Islet precursor cell (in vitro differentiated cells): ENCODE measurements around the gene NCS1.
A peak's percentile ranks its signal among the peaks of the same experiment; 100 is the strongest.

Experiments used
- DNase-seq: peaks from one replicate; pipeline ENCODE4 v3.0.0-alpha.2; 2018

Gene NCS1

GRCh38 chr9:130177898-130178805 lies 5.9 kb downstream of the NCS1 start:
- DNase-seq: no peak

GRCh38 chr9:130179331-130179907 lies 7.2 kb downstream of the NCS1 start:
- no peak for DNase-seq

- no peak for DNase-seq
These were observed 8.3 kb downstream of the NCS1 start for GRCh38 chr9:130180516-130180915.

- DNase-seq: no peak
These were observed 9.6 kb downstream of the NCS1 start for GRCh38 chr9:130181678-130182380.

- no peak for DNase-seq
These were observed 10.2 kb downstream of the NCS1 start for GRCh38 chr9:130182381-130182909.

- peak; percentile 90 for DNase-seq
These were observed 11.0 kb downstream of the NCS1 start for GRCh38 chr9:130183133-130183762.

- DNase-seq: no peak
These were observed 12.8 kb downstream of the NCS1 start for GRCh38 chr9:130185017-130185416.

- no peak for DNase-seq
These were observed 13.4 kb downstream of the NCS1 start for GRCh38 chr9:130185490-130186031.

- DNase-seq: no peak
These were observed 13.8 kb downstream of the NCS1 start for GRCh38 chr9:130186051-130186450.

GRCh38 chr9:130186839-130187522 lies 14.8 kb downstream of the NCS1 start:
- peak; percentile 95 for DNase-seq

- no peak for DNase-seq
These were observed 15.3 kb downstream of the NCS1 start for GRCh38 chr9:130187523-130187846.

GRCh38 chr9:130188860-130189481 lies 16.8 kb downstream of the NCS1 start:
- DNase-seq: no peak

GRCh38 chr9:130189840-130190239 lies 17.6 kb downstream of the NCS1 start:
- DNase-seq: no peak

- DNase-seq: no peak
These were observed 19.0 kb downstream of the NCS1 start for GRCh38 chr9:130191068-130191748.

GRCh38 chr9:130191749-130192120 lies 19.5 kb downstream of the NCS1 start:
- DNase-seq: no peak

GRCh38 chr9:130192382-130192999 lies 20.3 kb downstream of the NCS1 start:
- no peak for DNase-seq

GRCh38 chr9:130193103-130193502 lies 20.9 kb downstream of the NCS1 start:
- no peak for DNase-seq

- no peak for DNase-seq
These were observed 21.6 kb downstream of the NCS1 start for GRCh38 chr9:130193531-130194377.

GRCh38 chr9:130194378-130194932 lies 22.3 kb downstream of the NCS1 start:
- DNase-seq: no peak
